ENCODE results near the gene CPAMD8.
"Not testable (repeated sequence)": the region's sequence is repeated elsewhere in the genome, so short reads cannot be mapped to it uniquely, and the experiment has no call there.

CPAMD8 gene

DNA sequence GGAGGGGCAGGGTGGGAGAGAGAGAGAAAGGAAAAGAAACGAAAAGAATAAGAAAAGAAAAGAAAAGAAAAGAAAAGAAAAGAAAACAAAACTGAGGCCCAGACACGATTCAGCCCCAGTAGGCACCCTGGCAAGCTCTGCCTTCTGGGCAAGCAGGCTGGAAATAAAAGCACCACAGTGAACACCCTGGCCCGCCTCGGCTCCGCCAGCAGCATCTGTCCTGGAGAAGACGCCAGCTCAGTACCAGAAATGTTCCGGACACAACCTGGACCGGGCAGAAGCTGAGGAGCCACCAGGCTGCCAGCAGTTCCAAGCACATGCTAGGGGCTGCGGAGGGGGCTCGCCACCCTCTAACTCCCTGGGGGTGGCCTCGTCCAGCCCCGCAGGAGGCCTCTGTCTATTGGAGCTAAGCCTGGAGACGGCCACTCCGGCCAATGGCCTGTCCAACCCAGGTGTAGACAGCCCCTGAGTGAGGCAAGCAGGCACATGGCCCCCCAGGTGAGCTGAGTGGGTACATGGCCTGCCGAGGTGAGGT, 11.4 kb upstream of the CPAMD8 start:
- no peak for DNase-seq

DNA sequence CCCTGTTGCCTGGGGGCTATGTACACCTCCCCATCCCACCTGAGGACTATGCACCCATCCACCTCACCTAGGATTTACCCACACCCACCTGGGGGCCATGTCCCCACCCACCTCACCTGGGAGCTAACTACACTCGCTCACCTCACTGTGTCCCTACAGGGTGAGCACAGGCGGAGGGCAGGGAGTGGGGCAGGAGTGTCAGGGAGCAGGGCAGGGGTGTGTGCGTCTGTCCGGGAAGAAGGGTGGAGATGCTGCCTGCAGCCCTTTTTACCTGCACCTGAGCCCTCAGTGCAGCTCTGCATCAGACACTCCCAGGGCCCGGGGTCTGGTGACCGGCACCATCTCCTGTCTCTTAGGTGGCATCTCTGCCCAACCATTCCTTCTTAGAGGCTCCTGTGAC, 10.6 kb upstream of the CPAMD8 start:
- no peak for DNase-seq

DNA sequence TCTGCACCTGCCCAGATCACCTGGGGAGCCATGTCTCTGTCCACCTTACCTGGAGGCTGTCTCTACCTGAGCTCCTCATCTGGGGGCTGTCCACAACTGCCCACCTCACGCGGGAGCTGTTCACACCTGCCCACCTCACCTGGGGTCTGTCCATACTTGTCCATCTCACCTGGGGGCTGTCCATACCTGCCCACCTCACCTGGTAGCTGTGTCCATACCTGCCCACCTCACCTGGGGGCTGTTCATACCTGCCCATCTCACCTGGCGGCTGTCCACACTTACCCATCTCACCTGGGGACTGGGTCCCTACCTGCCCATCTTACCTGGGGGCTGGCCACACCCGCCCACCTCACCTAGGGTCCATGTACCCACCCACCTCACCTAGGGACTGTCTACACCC, 10.0 kb upstream of the CPAMD8 start:
- no peak for DNase-seq

DNA sequence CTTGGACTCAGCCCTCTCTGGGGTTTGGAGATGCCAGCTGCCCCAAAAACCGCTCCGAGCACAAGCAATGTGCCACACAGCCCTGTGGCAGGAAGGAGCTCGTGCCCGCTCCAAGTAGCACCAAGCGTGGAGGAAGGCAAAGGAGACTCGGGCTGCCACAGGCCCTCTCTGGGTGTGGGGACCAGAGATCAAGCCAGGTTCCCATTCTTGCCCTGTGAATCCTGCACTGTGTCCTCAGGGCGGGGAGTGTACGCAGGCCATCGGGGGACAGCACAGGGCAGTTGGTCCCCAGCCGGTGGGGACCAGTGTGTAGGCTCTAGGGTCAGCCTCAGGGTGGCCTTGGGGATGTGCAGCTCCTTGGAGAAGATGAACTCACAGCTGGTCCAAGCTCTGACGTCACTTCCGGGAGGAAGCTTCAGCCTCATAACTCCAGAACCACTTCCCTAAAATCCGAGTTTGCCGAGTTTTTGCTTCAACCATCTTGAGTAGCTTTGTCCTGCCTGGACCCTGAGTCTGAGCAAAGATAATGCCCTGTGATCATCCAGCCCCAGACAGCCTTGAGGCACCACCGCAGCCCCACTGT, 9.3 kb upstream of the CPAMD8 start:
- no peak for DNase-seq

DNA sequence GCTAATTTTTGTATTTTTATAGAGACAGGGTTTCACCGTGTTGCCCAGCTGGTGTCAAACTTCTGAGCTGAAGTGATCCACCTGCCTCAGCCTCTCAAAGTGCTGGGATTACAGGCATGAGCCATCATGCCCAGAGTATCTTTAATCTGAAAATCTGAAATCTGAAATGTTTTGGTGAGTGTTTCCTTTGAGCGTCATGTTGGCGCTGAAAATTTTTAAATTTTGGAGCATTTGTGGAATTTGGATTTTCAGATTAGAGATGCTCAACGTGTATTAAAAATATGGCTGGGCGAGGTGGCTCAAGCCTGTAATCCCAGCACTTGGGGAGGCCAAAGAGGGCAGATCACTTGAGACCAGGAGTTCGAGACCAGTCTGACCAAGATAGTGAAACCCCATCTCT, 5.1 kb upstream of the CPAMD8 start:
- DNase-seq = no peak

DNA sequence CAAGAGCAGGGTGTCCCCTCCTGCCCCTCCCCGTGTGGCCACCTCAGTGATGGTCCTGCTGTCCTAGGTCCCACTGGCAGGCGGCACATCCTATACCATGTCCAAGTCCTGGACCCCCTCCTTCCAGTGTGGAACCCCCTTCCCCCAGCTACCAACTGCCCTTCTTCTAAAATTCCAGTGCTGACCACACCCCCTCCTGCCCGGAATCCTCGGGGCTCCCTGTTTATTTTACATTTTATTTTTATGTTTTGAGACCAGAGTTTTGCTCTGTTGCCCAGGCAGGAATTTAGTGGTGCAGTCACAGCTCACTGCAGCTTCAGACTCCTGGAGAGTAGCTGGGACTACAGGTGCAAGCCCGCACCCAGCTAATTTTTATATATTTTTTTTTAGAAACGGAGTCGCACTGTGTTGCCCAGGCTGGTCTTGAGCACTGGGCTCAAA, 945 bp upstream of the CPAMD8 start:
- no peak for DNase-seq

DNA sequence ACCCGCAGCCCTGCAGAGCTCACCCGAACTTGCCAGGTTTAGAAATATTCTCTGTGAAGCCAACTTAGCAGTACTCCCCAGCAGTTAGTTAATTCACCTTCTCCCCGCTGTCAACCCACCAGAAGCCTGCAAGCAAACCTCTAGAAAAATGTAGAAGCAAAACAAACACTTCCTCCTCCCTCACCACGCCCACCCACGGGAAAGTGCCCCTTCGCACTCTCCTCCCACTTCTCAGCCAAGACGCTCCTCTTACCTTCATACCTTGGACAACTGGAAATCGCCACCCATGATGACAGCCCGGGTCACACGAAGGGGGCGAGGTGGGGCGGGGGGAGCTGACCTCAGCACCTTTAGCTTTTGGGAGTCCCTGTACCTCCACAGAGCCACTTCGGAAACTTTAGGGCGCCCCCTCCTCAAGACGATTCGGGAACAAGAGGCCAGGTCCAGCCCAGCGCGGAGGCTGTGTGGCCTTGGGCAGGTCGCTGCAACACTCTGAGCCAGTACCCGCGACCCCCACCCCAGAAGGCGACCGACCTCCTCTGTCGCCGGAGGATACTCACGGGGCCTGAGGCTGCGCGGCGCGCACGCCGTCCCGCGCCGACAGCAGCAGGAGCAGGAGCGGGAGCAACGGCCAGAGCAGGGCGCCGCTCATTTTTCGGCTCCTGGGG, 485 bp downstream of the CPAMD8 start:
- no peak for DNase-seq

DNA sequence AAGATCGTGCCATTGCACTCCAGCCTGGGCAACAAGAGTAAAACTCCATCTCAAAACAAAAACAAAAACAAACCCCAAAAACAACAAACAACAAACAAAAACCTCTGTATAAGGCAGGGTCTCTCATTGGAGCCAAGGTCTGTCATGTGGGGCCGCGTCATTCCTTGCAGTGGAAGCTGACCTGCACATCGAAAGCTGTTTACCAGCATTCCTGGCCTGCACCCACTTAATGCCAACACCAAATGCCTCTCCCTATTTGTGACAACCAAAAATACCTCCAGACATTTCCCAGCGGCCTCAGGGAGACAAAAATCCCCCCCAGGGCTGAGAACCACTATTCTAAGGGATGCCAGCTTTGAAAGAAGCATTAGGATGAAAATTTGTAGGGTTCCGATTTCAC, 1.2 kb downstream of the CPAMD8 start:
- no peak for DNase-seq

DNA sequence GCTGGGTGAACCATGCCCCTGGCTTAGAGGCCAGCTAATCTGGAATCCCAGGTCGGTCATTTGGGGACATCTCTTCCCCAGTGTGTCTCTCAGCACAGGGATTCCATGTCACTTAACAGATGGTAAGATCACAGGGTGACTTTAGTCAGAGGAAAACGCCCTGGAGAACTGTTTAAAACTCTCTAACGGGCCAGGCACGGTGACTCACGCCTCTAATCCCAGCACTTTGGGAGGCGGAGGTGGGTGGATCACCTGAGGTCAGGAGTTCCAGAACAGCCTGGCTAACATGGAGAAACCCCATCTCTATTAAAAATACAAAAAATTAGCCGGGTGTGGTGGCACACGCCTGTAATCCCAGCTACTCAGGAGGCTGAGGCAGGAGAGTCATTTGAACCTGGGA, 1.7 kb downstream of the CPAMD8 start:
- not testable (repeated sequence) for DNase-seq

DNA sequence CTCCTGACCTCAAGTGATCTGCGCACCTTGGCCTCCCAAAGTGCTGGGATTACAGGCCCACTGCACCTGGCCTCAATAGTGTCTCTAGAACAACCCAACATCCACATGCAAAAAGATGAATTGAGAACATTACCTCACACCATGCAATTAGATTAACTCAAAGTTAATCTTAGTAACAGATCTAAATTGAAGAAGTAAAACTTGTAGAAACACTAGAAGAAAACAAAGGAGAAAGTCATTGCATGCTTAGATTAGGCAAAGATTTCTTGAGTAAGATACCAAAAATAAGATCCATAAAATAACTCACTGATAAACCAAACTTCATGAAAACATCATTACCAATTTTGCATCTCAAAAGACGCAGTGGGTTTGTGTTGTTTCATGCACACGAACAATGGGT, 2.8 kb downstream of the CPAMD8 start:
- DNase-seq = no peak

DNA sequence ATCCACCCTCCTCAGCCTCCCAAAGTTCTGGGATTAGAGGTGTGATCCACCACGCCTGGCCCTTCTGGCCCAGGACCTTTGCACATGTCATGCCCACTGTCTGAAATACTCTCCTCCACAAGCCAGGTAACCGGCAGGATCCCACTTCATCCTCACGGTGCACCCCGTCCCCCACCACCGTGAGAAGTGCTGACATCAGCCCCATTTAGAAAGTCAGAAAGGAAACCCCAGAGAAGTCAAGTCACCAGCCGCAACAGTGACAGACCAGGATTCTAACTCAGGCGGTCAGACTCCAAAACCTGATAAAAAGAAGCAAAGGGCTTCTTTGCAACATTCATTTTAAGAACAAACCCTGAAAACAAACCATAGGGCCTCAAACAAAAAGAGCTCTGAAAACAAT, 3.9 kb downstream of the CPAMD8 start:
- no peak for DNase-seq

DNA sequence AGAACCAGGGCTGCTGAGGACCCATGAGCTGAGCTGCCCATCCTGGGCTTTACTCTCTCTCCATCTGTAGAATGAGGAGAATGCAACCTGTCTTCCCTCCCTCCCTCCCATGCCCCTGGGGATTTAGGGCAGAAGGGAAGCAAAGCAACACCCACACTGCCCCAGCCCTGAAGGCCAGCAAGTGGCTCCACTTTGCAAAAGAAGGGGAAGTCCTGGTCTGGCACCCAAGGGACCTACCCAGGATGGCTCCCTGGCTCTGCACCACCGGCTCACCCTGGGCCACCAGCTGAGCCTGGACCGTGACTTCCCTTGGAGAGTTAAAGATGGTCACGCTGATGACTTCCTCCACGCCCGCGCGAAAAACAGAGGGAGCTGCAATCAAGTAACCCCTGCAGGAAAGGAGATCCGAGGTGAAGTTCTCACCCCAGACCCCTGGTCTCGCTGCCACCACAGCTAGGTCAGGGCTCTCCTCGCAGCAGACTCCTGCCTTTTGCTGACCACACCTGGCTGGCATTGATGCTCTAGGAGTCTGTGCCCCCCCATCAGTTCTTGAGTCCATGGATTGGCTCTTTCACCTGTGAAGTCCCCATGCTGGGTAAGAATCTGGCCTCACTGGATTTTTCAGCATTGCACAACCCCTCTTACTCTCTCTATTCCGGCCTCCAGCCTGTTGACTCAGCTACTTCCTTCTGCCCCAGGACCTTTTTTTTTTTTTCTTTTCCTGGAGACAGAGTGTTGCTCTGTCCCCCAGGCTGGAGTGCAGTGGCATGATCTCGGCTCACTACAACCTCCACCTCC, 4.6 kb downstream of the CPAMD8 start:
- no peak for DNase-seq

DNA sequence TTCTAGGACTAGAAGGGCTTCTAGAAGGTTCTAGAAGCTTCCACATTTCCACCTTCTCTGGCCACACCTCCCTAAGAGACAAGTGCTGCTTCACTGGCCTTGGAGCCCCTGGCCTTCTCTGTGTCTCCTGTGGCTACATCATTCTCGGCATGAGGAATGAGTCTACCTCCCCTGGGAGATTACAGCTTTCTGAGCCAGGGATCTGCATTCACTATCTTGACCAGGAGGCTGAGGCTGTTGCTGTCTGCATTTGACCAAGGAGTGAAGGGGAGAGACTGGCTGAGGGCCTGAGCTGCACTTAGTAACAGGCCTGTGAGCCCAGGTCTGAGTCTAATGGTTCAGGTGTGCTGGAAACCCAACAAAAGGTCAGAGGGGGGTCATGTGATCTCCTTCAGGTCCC, 5.3 kb downstream of the CPAMD8 start:
- no peak for DNase-seq

DNA sequence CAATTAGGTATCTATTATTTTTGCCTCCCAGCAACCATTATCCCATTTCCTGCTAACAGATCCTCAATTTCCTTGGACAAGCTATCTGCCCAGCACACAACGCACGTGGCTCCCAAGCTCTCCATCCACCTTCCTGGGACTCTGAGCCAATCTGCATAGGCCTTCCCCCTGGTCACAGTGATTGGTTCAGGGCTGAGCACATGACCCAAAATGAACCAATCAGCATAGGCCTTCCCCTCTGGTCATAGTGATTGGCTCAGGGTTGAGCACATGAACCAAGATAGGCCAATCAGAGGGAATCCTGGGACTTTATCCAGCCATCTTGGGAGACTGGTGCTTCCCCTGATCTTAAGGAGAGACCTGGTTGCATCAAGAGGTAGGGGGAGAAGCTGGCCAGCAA, 5.8 kb downstream of the CPAMD8 start:
- DNase-seq = no peak

DNA sequence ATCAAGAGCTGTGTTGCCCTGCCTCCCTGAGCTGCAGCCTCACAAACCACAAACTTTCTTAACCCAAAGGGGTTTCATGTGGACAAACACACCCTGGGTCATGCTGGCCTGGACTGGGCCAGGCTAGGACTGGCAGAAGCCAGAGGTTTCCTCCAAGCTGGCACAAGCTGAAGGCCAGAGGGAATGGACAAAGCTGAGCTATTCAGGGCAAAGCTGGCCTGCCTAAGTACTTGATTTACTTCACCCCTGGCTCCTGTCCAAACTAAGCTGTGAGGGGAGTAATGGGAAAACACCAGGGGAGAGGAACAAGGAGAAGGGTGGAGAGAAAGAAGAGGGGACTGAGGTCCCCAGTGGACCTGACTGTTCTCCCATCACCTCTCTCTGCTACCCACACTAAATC, 6.2 kb downstream of the CPAMD8 start:
- DNase-seq = no peak

DNA sequence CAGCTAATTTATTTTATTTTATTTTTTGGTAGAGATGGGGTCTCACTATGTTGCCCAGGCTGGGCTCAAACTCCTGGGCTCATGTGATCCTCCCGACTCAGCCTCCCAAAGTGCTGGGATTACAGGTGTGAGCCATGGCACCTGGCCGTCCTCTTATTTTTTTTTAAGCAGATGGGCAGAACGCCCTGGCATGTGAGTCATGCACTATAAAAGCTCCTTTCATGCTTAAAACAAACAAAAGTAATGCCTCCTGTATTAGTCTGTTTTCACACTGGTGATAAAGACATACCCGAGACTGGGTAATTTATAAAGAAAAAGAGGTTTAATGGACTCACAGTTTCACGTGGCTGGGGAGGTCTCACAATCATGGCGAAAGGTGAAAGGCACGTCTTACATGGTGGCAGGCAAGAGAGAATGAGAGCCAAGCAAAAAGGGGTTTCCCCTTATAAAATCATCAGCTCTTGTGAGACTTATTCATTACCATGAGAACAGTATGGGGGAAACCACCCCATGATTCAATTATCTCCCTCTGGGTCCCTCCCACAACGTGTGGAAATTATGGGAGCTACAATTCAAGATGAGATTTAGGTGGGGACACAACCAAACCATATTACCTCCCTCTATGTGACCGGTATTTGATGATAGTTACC, 12.3 kb downstream of the CPAMD8 start:
- not testable (repeated sequence) for DNase-seq

DNA sequence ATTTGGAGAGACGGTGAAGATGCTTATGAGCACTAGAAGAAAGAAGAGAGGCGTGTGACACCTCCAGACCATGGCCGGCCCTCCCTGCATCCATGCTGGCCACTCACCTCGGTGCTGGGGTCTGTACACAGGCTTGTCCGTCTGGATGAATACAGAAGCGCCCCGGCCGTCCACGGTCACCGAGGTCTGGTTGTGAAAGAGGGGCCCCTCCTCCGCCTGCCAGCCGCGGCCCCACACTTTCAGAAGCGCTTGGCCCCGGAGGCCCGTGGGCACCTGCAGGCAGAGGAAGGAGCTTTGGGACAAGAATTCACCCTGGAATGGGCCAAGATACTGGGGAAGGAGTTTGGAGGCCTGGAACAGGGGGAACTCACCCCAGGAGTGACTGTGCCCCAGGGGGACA, 15.1 kb downstream of the CPAMD8 start:
- no peak for DNase-seq

DNA sequence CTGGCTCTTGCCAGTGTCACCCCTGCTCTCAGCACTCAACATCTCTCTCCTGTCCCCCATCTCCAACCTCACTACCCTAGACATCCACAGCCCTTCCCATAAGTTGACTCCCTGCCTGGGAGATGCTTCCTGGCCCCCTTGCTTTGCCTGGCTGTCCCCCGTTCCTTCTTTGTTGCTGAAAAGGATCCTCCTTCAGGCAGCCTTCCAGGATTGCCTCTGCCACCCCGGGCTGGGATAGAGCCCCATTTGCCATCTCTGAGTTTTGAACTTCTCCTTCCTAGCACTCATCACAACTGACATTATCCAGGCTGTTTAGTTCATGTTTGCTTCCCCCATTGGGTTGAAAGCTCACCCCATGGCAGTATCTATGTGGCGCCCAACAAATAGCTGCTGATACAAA, 20.0 kb downstream of the CPAMD8 start:
- DNase-seq = no peak

DNA sequence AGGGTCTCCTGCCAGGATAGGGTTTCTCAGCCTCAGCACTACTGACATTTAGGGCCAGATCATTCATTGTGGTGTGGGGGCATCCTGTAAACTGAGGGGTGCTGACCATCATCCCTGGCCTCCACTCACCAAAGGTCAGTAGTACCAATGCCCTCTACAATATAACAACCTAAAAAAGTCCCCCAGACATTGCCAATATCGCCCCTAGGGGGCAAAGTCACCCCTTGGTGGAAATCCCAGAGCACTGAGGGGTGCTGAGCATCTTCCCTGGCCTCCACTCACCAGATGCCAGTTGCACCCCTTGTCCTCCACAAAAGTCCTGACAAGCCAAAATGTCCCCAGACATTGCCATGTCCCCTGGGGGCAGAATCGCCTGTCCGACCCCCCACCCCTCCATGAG, 21.6 kb downstream of the CPAMD8 start:
- no peak for DNase-seq

DNA sequence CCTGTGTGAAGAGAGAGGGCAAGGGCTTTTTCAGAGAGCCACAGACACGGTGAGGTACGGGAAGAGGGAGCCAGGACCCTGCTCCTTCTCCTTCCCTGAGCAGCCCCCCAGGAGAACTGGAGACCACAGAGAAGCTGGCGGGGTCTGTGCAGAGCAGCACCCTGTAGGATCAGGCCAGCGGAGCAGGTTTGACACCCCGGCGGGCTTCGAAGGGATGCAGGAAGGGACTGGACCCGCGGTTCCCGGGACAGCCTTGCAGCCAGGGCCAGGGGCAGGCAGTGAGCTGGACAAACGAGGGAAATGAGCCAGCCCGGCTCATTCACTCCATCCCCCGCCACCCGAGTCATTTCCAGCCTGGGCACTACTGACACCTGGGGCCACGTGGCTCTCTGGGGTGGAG, 22.2 kb downstream of the CPAMD8 start:
- DNase-seq = no peak

DNA sequence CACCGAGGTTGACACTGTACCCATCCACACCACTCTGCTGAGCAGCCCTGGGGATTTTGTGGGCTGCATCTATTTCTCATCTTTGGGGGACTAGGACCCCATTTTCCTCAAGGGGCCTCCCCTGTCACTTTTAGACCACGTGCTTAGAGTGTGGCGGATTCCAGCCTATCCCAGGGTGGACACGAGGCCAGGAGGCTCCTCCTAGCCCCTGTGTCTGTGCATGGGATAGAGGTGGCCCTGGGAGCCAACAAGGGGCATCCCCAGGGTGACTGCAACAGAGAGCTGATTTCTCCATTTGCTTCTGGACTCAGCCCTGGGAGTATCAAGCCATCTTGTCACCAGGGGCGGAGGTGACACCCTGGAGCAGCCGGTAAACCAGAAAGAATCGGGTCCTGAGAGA, 24.2 kb downstream of the CPAMD8 start:
- DNase-seq = no peak

DNA sequence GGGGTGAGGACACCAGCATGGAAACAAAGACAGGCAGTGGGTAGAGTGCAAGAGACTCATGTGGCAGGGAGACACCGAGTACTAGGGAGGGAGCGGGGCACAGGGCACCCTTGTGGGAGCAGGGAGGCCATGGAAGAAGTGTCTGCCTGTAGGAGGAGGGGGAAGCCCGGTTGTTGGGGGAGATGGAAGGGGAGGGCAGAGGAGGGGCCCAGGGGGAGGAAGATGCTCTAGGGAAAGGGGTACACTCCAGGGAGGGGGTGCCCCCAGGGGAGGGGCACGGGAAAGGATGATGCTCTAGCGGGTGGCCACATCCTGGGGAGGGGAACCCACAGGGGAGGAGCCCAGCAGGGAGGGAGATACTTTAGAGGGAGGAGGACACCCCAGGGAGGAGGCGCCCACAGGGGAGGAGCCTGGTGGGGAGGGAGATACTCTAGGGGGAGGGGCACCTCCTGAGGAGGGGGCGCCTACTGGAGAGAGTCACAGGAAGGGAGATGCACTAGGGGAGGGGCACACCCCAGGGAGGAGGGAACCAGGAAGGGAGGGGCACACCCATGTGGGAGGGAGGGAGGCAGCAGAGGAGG, 24.9 kb downstream of the CPAMD8 start:
- no peak for DNase-seq

DNA sequence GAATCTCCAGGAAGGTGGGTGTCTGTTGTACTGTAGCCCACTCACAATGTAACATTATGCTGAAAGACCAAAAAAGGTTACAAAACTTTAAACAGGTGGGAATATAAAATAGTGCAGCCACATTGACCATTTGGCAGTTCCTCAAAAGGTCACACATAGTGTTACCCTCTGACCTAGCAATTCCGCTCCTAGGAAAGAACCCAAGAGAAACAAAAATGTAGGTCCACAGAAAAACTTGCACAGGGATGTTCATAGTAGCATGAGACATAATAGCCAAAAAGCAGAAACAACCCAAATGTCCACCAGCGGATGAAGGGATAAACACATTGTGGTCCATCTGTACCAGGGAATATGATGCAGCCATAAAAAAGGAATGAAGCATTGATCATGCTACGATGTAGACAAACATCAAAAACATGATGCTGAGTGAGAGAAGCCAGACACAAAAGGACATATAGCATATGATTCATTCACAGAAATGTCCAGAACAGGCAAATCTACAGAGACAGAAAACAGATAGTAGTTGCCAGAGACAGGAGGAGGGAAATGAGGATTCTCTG, 27.9 kb downstream of the CPAMD8 start:
- no peak for DNase-seq

Data from NCI-H526 treated with DMSO at 0.1 percent for 48 hours (cell line).